ENCODE measurements around the gene CRYBG2. TPM values are rescaled to one million over a fixed set of nuclear protein-coding genes. Genes with fewer than 3 reads are reported as not detected.
A peak's percentile ranks its signal among the peaks of the same experiment; 100 is the strongest.

Gene CRYBG2
- total RNA-seq, 1 donor from 2014 or later = 2.1 TPM

DNA sequence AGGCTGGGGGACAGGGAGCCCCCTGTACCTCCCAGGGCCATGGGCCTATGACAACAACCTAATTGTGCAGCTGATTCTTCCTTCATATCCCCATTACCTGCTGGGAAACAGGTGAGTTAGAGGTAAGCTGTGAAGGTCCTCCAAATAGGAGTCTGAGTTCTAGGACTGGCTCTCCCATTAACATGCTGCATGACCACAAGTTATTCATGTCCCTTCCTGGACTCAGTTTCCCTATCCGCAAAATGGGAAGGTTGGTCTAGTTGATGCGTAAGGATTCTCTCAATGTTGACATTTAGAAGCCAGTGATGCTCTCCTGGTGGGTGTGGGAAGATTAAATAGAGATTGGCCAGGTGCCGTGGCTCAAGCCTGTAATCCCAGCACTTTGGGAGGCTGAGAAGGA, 14.6 kb upstream of the CRYBG2 start:
- Histone ChIP-seq H3K27me3 (ENCODE audit: low read depth) (peaks cover 22% of the 10 kb centered on the region), H3K9me3 (no peaks in the 10 kb centered on the region), H3K4me1 (peaks cover 7% of the 10 kb centered on the region), H3K4me3 (no peak overlapping the region), H3K27ac (no peak overlapping the region), H3K36me3 (no peaks in the 10 kb centered on the region)
- intact Hi-C loops (cut with DNase I) = no loop called here
- no peak for ATAC-seq
- TF ChIP-seq, protein P1, sequence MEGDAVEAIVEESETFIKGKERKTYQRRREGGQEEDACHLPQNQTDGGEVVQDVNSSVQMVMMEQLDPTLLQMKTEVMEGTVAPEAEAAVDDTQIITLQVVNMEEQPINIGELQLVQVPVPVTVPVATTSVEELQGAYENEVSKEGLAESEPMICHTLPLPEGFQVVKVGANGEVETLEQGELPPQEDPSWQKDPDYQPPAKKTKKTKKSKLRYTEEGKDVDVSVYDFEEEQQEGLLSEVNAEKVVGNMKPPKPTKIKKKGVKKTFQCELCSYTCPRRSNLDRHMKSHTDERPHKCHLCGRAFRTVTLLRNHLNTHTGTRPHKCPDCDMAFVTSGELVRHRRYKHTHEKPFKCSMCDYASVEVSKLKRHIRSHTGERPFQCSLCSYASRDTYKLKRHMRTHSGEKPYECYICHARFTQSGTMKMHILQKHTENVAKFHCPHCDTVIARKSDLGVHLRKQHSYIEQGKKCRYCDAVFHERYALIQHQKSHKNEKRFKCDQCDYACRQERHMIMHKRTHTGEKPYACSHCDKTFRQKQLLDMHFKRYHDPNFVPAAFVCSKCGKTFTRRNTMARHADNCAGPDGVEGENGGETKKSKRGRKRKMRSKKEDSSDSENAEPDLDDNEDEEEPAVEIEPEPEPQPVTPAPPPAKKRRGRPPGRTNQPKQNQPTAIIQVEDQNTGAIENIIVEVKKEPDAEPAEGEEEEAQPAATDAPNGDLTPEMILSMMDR (IDR thresholded peaks at IDR 0.05) = no peak
- DNase-seq = no peak

DNA sequence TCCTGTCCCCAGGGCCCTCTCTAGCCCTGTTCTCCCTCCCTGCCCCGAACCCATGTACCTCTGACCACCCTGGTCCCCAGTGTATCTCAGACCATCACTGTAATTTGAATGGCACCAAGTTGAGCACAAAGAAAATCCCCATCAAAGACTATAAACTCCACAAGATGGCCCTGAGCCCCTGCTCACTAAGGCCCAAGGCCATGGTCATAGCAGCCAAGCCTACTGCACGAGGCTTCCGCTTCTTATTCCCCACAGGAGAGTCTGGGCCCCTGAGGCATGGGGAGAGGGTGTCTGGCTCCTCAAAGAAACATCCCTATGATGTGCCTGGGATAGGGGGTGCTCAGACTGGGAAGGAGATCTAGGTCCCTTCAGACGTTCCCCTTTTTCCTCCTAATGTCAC, 14.1 kb upstream of the CRYBG2 start:
- intact Hi-C loops (cut with DNase I) = no loop called here
- no peak overlapping the region for H3K27ac ChIP-seq
- no peak overlapping the region for H3K4me3 ChIP-seq
- H3K4me1 ChIP-seq = peaks cover 7% of the 10 kb centered on the region
- no peak for DNase-seq
- H3K36me3 ChIP-seq = no peaks in the 10 kb centered on the region
- peaks cover 22% of the 10 kb centered on the region for H3K27me3 ChIP-seq (ENCODE audit: low read depth)
- TF ChIP-seq, protein P1 (IDR thresholded peaks at IDR 0.05) = no peak
- H3K9me3 ChIP-seq = no peaks in the 10 kb centered on the region
- ATAC-seq = no peak

DNA sequence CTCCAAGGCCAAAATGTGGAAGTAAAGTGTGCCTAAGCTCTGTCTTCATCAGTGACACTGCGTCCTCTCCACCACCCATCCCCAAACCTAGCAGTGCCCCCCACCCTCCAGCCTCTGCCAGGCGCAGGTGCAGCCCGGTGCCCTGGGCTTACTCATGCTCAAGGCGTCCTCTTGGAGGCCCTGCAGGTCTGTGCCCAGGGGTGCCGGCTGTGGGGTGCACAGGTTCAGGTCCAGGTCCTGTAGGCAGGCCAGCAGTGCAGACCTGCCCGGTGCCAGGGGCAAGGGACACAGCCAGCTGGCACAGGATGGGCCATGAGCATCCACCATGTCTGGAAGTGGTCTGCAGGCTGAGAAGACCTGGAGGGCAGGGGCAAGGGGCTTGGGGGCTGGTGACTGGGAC, 13.5 kb upstream of the CRYBG2 start:
- intact Hi-C loops (cut with DNase I) = no loop called here
- no peak for ATAC-seq
- DNase-seq = no peak
- Histone ChIP-seq H3K27me3 (ENCODE audit: low read depth) (peaks cover 26% of the 10 kb centered on the region), H3K4me1 (peaks cover 7% of the 10 kb centered on the region), H3K4me3 (no peak overlapping the region), H3K27ac (no peak overlapping the region), H3K9me3 (no peaks in the 10 kb centered on the region), H3K36me3 (no peaks in the 10 kb centered on the region)
- TF ChIP-seq, protein P1 (IDR thresholded peaks at IDR 0.05) = no peak

DNA sequence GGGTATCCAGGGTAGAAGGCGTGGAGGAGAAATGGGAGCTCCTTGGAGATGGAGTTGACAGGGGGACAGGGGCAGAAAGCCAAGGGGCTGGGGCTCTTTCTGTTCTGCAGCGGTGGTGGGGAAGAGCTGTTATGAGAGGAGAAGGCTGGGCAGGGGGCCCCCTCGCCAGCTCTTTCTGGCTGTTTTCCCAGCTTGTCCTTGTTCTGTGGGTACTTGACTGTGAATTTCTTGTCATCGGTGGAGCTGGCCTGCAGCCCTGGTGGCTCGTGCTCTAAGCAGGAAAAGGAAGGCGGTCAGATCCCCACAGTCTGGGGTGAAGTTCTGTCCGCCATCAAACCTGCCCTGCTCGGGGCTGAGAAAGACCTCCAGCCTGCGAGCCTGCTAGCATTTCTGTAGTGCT, 11.0 kb upstream of the CRYBG2 start:
- H3K4me1 ChIP-seq = peaks cover 17% of the 10 kb centered on the region
- H3K4me3 ChIP-seq = no peak overlapping the region
- no peak overlapping the region for H3K27ac ChIP-seq
- TF ChIP-seq, protein P1 (IDR thresholded peaks at IDR 0.05) = no peak
- intact Hi-C loops (cut with DNase I) = no loop called here
- H3K36me3 ChIP-seq = no peaks in the 10 kb centered on the region
- DNase-seq (no peak), ATAC-seq (no peak)
- H3K27me3 ChIP-seq (ENCODE audit: low read depth) = peaks cover 49% of the 10 kb centered on the region
- no peaks in the 10 kb centered on the region for H3K9me3 ChIP-seq

DNA sequence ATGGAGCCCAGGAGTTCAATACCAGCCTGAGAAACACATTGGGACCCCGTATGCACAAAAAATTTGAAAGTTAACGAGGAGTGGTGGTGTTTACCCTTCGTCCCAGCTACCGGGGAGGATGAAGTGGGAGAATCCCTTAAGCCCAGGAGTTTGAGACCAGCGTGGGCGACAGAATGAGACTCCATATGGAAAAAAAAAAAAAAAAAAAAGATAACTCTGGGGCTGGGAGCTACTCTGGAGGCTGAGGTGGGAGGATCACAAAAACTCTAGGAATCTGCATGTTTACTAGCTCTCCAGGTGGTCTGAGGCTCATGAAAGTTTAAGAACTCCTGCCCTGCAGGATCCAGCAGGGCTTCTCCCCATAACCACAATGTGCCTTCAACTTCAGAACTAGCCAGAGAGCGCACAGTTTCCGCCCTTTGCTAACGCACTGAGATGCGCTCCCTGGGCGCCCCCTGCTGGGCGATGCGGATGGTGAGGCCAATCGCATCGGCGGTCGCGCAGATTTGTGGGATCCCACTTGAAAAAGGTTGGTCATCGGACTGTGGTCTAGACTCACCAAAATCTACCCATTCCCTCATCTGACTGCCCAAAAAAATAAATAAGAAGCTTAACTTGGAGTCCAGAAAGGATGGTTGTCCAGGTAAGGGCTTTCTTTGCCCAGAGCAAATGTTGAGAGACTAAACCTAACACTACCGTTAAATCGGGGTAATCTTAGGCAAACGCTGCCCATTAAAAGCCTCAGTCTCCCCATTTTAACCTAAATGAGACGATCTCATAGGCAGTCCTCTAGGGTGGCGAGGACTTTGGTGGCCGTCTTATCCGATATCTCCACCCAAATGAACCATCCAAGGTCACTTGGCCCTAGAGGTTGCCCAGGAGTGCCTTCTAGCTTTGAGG, 9.9 kb upstream of the CRYBG2 start:
- intact Hi-C loops (cut with DNase I) = no loop called here
- H3K36me3 ChIP-seq = no peaks in the 10 kb centered on the region
- H3K27ac ChIP-seq = no peak overlapping the region
- peaks cover 55% of the 10 kb centered on the region for H3K27me3 ChIP-seq (ENCODE audit: low read depth)
- DNase-seq (peak; percentile 91), ATAC-seq (peak; percentile 86 to 88)
- TF ChIP-seq, protein P1 (IDR thresholded peaks at IDR 0.05) = peak; percentile 95
- peaks cover 19% of the 10 kb centered on the region for H3K4me1 ChIP-seq
- no peak overlapping the region for H3K4me3 ChIP-seq
- H3K9me3 ChIP-seq = no peaks in the 10 kb centered on the region
